Measurements from ENCODE around the gene SPIB. TPM values are rescaled to one million over a fixed set of nuclear protein-coding genes. Genes with fewer than 3 reads are reported as not detected.
"Not testable (repeated sequence)": the region's sequence is repeated elsewhere in the genome, so short reads cannot be mapped to it uniquely, and the experiment has no call there.

Gene SPIB
- total and polyA plus RNA-seq, 10 donors, result 22.1 to 90.5 (median 41.3) TPM

DNA sequence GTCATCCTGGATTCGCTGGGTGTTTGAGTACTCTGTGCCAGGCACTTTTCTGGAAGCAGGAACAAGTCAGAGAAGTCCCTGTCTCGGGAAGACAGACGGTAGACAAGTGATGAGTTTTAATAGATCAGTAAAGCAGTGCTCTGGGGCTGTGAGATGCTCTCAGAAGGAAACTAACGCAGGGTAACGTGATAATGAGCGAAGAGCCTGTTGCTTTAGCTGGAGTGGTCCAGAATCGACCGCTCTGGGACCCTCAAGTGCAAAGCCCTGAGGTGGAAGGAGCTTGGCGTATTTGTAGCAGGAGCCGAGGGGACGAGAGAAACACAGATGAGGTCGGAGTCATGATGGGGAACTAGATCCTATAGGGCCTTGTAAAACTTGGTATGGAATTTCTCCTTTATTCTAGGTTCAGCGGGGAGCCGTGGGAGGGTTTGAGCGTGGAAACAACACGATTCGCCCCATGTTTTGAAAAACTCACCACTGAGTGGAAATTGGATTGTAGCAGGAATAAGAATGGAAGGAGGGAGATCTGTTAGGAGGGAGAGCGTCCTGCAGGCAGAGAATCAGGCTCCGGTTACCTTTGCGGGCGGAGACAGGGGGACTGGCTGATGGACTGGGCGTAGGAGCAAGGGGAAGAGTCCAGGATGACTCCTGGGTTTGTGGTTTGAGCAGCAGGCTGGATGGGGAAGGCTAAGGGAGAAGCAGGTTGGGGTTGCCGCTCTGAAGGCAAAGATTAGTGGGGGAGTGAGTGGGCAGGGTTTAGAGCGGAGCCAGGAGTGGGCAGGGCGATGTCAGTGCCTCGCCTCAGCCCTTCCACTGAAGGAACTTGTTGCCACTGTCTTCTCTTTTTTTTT is 33.8 kb upstream of the SPIB start:
- no peak for TF ChIP-seq POLR2AphosphoS5 (IDR thresholded peaks at IDR 0.05)
- TF ChIP-seq, protein P1, sequence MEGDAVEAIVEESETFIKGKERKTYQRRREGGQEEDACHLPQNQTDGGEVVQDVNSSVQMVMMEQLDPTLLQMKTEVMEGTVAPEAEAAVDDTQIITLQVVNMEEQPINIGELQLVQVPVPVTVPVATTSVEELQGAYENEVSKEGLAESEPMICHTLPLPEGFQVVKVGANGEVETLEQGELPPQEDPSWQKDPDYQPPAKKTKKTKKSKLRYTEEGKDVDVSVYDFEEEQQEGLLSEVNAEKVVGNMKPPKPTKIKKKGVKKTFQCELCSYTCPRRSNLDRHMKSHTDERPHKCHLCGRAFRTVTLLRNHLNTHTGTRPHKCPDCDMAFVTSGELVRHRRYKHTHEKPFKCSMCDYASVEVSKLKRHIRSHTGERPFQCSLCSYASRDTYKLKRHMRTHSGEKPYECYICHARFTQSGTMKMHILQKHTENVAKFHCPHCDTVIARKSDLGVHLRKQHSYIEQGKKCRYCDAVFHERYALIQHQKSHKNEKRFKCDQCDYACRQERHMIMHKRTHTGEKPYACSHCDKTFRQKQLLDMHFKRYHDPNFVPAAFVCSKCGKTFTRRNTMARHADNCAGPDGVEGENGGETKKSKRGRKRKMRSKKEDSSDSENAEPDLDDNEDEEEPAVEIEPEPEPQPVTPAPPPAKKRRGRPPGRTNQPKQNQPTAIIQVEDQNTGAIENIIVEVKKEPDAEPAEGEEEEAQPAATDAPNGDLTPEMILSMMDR (IDR thresholded peaks at IDR 0.05 in 8 of 11, conservative IDR thresholded peaks at IDR 0.05 in 3 of 11), result no peak
- no peak for TF ChIP-seq POLR2A (IDR thresholded peaks at IDR 0.05)
- H3K36me3 ChIP-seq, result peaks cover 3 to 52% (median 31%) of the 10 kb centered on the region in 6 donors
- H3K4me1 ChIP-seq, result peaks cover 6 to 64% (median 38%) of the 10 kb centered on the region in 6 donors
- no peaks in the 10 kb centered on the region for H3K9me3 ChIP-seq
- intact Hi-C loops (cut with DNase I; ENCODE audit: low total_unique reads), result no loop called here
- H3K27ac ChIP-seq, result peak overlapping the region; percentile 38 to 94 (median 88)
- H3K27me3 ChIP-seq (replicated peaks in 1 of 7), result no peaks in the 10 kb centered on the region
- peak overlapping the region; percentile 41 to 88 (median 66) for H3K4me3 ChIP-seq
- DNase-seq, result no peak
- 16 to 21% (median 20%) methylated on average over 25 to 26 of the region's 26 CpGs for WGBS, 5 donors

DNA sequence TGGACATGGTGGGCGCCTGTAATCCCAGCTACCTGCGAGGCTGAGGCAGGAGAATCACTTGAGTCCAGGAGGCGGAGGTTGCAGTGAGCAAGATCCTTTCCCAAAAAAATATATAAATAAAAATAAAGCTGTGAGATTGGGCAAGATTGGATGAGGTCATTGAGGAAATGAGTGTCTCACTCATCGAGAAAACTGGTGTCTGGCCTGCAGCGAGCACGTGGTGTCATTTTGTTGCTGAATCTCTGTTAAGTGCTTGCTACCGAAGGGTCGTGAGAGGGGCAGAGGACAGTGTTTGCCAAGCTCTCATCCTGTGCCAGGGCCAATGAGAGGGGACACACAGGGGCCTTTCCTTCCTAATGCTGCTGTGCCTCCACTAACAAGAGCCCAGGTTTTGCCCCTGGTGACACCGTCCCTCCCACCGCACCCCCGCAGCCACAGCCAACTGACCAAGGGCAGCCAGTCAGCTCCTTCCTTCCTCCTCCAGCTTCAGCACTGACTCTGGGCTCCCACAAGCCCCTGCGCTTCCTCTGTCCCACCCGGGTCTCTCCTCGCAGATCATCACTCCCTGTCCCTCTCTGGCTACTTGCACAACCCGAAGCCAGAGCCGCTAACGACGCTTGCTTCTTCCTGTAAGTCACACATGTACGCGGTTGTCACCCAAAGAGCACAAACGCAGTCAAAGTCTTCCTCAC is 31.4 kb upstream of the SPIB start:
- Histone ChIP-seq H3K9me3 (no peaks in the 10 kb centered on the region), H3K4me1 (peaks cover 6 to 52% (median 32%) of the 10 kb centered on the region in 6 donors), H3K27ac (peak overlapping the region in 5 of 8 donors; percentile 51 to 90 (median 75)), H3K36me3 (peaks cover 0 to 42% (median 7%) of the 10 kb centered on the region in 6 donors), H3K4me3 (peak overlapping the region in 1 of 8 donors; percentile 40), H3K27me3 (replicated peaks in 1 of 7) (no peaks in the 10 kb centered on the region)
- WGBS, 5 donors, result 41 to 78% (median 65%) methylated on average over 17 to 21 of the region's 21 CpGs
- DNase-seq, result no peak
- TF ChIP-seq, protein P1 (IDR thresholded peaks at IDR 0.05 in 8 of 11, conservative IDR thresholded peaks at IDR 0.05 in 3 of 11), result no peak
- peak; percentile 30 to 52 (median 39) for TF ChIP-seq POLR2AphosphoS5 (IDR thresholded peaks at IDR 0.05)
- no peak for TF ChIP-seq POLR2A (IDR thresholded peaks at IDR 0.05)
- intact Hi-C loops (cut with DNase I; ENCODE audit: low total_unique reads), result no loop called here

DNA sequence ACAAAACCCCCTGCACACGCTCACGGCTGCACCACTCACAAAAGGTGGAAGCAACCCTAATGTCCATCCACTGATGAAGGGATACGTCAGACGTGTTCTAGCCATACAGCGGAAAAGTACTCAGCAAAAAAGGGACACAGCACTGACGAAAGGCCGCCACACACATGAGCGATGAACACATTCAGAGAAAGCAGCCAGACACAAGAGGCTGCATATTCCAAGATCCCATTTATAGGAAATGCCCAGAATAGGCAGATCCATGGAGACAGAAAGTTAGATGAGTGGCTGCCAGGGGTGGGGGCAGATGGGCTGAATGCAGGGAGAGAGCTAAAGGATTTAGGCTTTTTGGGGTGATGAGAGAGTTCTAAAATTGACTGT is 30.9 kb upstream of the SPIB start:
- DNase-seq, result no peak
- Histone ChIP-seq H3K27me3 (replicated peaks in 1 of 7) (no peaks in the 10 kb centered on the region), H3K36me3 (peaks cover 0 to 42% (median 2%) of the 10 kb centered on the region in 6 donors), H3K27ac (peak overlapping the region in 5 of 8 donors; percentile 51 to 90 (median 75)), H3K4me3 (peak overlapping the region in 1 of 8 donors; percentile 40), H3K9me3 (no peaks in the 10 kb centered on the region), H3K4me1 (peaks cover 6 to 52% (median 32%) of the 10 kb centered on the region in 6 donors)
- WGBS, 5 donors, result 69 to 90% (median 75%) methylated on average over 8 of the region's 8 CpGs
- TF ChIP-seq, protein P1 (IDR thresholded peaks at IDR 0.05 in 8 of 11, conservative IDR thresholded peaks at IDR 0.05 in 3 of 11), result no peak
- TF ChIP-seq POLR2AphosphoS5 (IDR thresholded peaks at IDR 0.05) (no peak), POLR2A (IDR thresholded peaks at IDR 0.05) (no peak)
- intact Hi-C loops (cut with DNase I; ENCODE audit: low total_unique reads), result no loop called here

DNA sequence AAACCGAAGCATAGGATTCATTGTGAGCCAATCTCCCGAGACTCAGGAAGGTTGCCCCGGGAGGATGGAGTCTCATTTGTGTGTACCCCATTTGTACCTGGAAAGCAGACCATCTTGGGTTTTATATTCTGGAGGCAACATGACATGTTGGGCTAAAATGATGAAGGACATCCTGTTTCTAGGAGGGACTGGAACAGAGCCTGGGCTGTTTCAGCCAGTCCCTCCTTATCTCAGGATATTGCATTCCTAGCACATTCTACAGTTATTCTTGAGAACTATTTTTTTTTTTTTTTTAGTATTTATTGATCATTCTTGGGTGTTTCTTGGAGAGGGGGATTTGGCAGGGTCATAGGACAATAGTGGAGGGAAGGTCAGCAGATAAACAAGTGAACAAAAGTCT is 28.4 kb upstream of the SPIB start:
- Histone ChIP-seq H3K4me1 (peaks cover 0 to 29% (median 16%) of the 10 kb centered on the region in 6 donors), H3K36me3 (peaks cover 0 to 53% (median 0%) of the 10 kb centered on the region in 6 donors)
- H3K27me3 ChIP-seq (replicated peaks in 1 of 7); H3K27ac ChIP-seq; DNase-seq; intact Hi-C loops (cut with DNase I; ENCODE audit: low total_unique reads); H3K9me3 ChIP-seq; H3K4me3 ChIP-seq: not testable (repeated sequence)
- 87 to 91% (median 91%) methylated on average over 3 of the region's 3 CpGs for WGBS, 5 donors

DNA sequence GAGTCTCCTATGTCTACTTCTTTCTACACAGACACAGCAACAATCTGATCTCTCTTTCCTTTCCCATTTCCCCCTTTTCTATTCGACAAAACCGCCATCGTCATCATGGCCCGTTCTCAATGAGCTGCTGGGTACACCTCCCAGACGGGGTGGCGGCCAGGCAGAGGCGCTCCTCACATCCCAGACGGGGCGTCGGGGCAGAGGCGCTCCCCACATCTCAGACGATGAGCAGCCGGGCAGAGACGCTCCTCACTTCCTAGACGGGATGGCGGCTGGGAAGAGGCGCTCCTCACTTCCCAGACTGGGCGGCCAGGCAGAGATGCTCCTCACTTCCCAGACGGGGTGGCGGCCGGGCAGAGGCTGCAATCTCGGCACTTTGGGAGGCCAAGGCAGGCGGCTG is 27.8 kb upstream of the SPIB start:
- intact Hi-C loops (cut with DNase I; ENCODE audit: low total_unique reads); H3K9me3 ChIP-seq; DNase-seq; H3K4me3 ChIP-seq; H3K27ac ChIP-seq; H3K27me3 ChIP-seq (replicated peaks in 1 of 7): not testable (repeated sequence)
- WGBS, 5 donors, result 92 to 95% (median 94%) methylated on average over 21 to 22 of the region's 23 CpGs
- Histone ChIP-seq H3K36me3 (peaks cover 0 to 53% (median 0%) of the 10 kb centered on the region in 6 donors), H3K4me1 (peaks cover 0 to 22% (median 10%) of the 10 kb centered on the region in 6 donors)
